ENCODE data around the gene RALA. TPM values are rescaled to one million over a fixed set of nuclear protein-coding genes. Genes with fewer than 3 reads are reported as not detected.

The RALA gene
- total and polyA plus RNA-seq, 2 of the 13 experiments (the other 11 are each of a cell fraction or from before 2014, with no cell fraction given), result 11.8 to 19.5 TPM

GRCh38 chr7:39651265-39651664 lies 27.9 kb downstream of the RALA start:
- H3K9ac ChIP-seq (ENCODE audit: insufficient read depth, low read depth, low read length), result no peak overlapping the region
- WGBS (ENCODE audit: low lambda C conversion rate), result 92% methylated on average over 3 of the region's 3 CpGs
- no peak overlapping the region for H3K4me2 ChIP-seq (ENCODE audit: low read depth, low read length)
- H3K4me3 ChIP-seq (replicated peaks in 1 of 3; ENCODE audit: insufficient read depth in 1 of 3, low read depth in 2 of 3, low read length in 3 of 3), result no peak overlapping the region
- peaks cover 49% of the 10 kb centered on the region for H3K79me2 ChIP-seq (ENCODE audit: insufficient read depth, low read length)
- no peaks in the 10 kb centered on the region for H3K27me3 ChIP-seq (ENCODE audit: control insufficient read depth in 1 of 2, insufficient read depth in 2 of 2, low read length in 2 of 2)
- no peak for FAIRE-seq
- no peak for TF ChIP-seq ETS1 (CRISPR knock-in tag; IDR thresholded peaks at IDR 0.05)
- no peak for TF ChIP-seq LCORL (IDR thresholded peaks at IDR 0.05)
- no peak for TF ChIP-seq LCORL (CRISPR knock-in tag; IDR thresholded peaks at IDR 0.05)
- TF ChIP-seq ZNF512 (CRISPR knock-in tag; IDR thresholded peaks at IDR 0.05), result no peak
- TF ChIP-seq MAFK (conservative IDR thresholded peaks at IDR 0.05 in 1 of 2, IDR thresholded peaks at IDR 0.05 in 1 of 2; ENCODE audit: low read length in 2 of 2), result peak; percentile 13 to 36; a peak in 2 of 4 replicates
- TF ChIP-seq TEAD2 (CRISPR knock-in tag; IDR thresholded peaks at IDR 0.05), result no peak
- peak; percentile 32; the same call in 1 of the 2 replicates for TF ChIP-seq MAFF (IDR thresholded peaks at IDR 0.05; ENCODE audit: low read depth, low read length)
- TF ChIP-seq ZNF784 (CRISPR knock-in tag; IDR thresholded peaks at IDR 0.05; ENCODE audit: borderline replicate concordance), result no peak
- no peak for TF ChIP-seq ZNF260 (CRISPR knock-in tag; IDR thresholded peaks at IDR 0.05; ENCODE audit: borderline replicate concordance, low read depth)
- no peak for TF ChIP-seq ZBTB8A (CRISPR knock-in tag; IDR thresholded peaks at IDR 0.05; ENCODE audit: borderline replicate concordance, low read depth)
- TF ChIP-seq ZNF75D (CRISPR knock-in tag; IDR thresholded peaks at IDR 0.05; ENCODE audit: borderline replicate concordance), result no peak
- no TSS peak for BruUV-seq (replicated peaks)
- in situ Hi-C loops (cut with HindIII; ENCODE audit: extremely low pct_ligation_motif_present, low pct_unique_long_range_greater_than_20kb), result no loop called here
- H3K36me3 ChIP-seq (replicated peaks in 1 of 2; ENCODE audit: control insufficient read depth in 1 of 2, insufficient read depth in 2 of 2, low read length in 2 of 2), result peaks cover 0 to 1% of the 10 kb centered on the region in 2 experiments; a peak in 1 of 5 replicates
- no peak overlapping the region for H2AFZ ChIP-seq (ENCODE audit: low read length)
- peaks cover 12% of the 10 kb centered on the region; the same call in 1 of the 2 replicates for H4K20me1 ChIP-seq (ENCODE audit: insufficient read depth, low read length)
- ATAC-seq, result no peak
- no peak for DNase-seq (ENCODE audit: low spot score)
- peaks cover 10% of the 10 kb centered on the region for H3K9me3 ChIP-seq (ENCODE audit: low read length)
- H3K27ac ChIP-seq (ENCODE audit: extremely low read length, insufficient read depth, low read length), result no peak overlapping the region
- POLR2A ChIA-PET, result no interaction called here
- H3K4me1 ChIP-seq (ENCODE audit: insufficient read depth, low read length), result peaks cover 1% of the 10 kb centered on the region; the same call in 1 of the 2 replicates
- intact Hi-C loops (cut with micrococcal nuclease; ENCODE audit: unreplicated experiment), result no loop called here
- CTCF ChIA-PET (ENCODE audit: low intra/inter-chr PET ratio, low total read pairs), result no interaction called here
